ENCODE results near the gene SNCG. TPM values are rescaled to one million over a fixed set of nuclear protein-coding genes. Genes with fewer than 3 reads are reported as not detected.
A peak's percentile ranks its signal among the peaks of the same experiment; 100 is the strongest.
"Not testable (repeated sequence)": the region's sequence is repeated elsewhere in the genome, so short reads cannot be mapped to it uniquely, and the experiment has no call there.

SNCG gene
- total and polyA plus RNA-seq, 2 donors, result 27.5 to 69.4 TPM

DNA sequence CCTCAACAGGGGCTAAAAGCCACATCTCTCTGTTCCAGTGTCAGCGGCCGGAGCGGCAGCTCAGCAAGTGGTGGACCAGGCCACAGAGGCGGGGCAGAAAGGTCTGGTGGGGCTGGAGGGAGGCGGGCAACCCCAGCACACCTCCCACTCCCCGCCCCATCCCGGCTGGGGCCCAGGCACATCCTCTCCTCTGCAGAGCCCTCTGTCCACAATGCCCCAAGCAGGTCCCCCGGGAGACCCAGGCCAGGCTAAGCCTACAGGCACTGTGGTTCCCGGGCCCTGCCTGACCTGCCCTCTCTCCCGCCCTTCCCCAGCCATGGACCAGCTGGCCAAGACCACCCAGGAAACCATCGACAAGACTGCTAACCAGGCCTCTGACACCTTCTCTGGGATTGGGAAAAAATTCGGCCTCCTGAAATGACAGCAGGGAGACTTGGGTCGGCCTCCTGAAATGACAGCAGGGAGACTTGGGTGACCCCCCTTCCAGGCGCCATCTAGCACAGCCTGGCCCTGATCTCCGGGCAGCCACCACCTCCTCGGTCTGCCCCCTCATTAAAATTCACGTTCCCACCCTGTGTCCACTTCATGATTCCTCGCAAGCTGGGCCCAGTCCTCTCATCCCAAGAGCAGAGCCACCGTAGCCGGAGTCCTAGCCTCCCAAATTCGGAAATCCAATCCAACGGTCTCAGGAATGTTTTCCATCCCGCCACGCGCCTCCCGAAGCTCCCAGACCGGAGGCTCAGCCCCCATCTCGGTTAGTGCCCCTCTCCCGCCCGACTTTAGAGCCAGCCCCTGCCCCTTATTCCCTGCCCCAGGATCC is 12.0 kb downstream of the SNCG start:
- peaks cover 6 to 50% of the 10 kb centered on the region in 2 donors for H3K4me1 ChIP-seq (ENCODE audit: control insufficient read depth in 2 of 2, insufficient read depth in 2 of 2, low read length in 2 of 2)
- peak overlapping the region; percentile 53 to 85 for H3K27ac ChIP-seq (ENCODE audit: low read depth in 1 of 2, low read length in 1 of 2)
- no peaks in the 10 kb centered on the region for H3K36me3 ChIP-seq (ENCODE audit: control insufficient read depth in 2 of 2, insufficient read depth in 2 of 2, low read length in 1 of 2)
- 60% methylated on average over 30 of the region's 30 CpGs for WGBS
- H3K9me3 ChIP-seq (ENCODE audit: control insufficient read depth in 2 of 2, insufficient read depth in 1 of 2, low read length in 1 of 2), result no peaks in the 10 kb centered on the region
- no peak for DNase-seq (ENCODE audit: low read depth in 6 of 9, low spot score in 9 of 9)
- H3K4me3 ChIP-seq (ENCODE audit: low read length in 2 of 2), result peak overlapping the region; percentile 69 to 70
- H3K27me3 ChIP-seq (ENCODE audit: control insufficient read depth in 2 of 2, insufficient read depth in 1 of 2, low read length in 1 of 2), result peaks cover 31 to 63% of the 10 kb centered on the region in 2 donors

DNA sequence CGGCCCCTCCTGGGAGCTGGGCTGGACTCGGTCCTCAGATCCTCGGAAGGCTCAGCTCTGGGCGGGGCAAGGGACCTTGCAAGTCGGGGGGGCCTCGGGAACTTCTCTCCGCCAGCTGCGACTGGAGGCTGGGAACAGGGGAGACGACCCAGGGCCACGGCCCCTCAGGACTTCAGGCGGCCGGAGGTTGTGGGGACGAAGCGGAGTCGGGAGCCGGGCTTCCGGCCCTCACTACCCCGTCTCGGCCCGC is 12.5 kb downstream of the SNCG start:
- Histone ChIP-seq H3K36me3 (ENCODE audit: control insufficient read depth in 2 of 2, insufficient read depth in 2 of 2, low read length in 1 of 2) (no peaks in the 10 kb centered on the region), H3K27ac (ENCODE audit: low read depth in 1 of 2, low read length in 1 of 2) (peak overlapping the region; percentile 53 to 85), H3K4me3 (ENCODE audit: low read length in 2 of 2) (peak overlapping the region; percentile 69 to 70), H3K27me3 (ENCODE audit: control insufficient read depth in 2 of 2, insufficient read depth in 1 of 2, low read length in 1 of 2) (peaks cover 31 to 63% of the 10 kb centered on the region in 2 donors), H3K9me3 (ENCODE audit: control insufficient read depth in 2 of 2, insufficient read depth in 1 of 2, low read length in 1 of 2) (no peaks in the 10 kb centered on the region), H3K4me1 (ENCODE audit: control insufficient read depth in 2 of 2, insufficient read depth in 2 of 2, low read length in 2 of 2) (peaks cover 6 to 46% of the 10 kb centered on the region in 2 donors)
- WGBS, result under 1% methylated on average over 20 of the region's 20 CpGs
- DNase-seq (ENCODE audit: low read depth in 6 of 9, low spot score in 9 of 9), result peak in 1 of 9 donors; percentile 33

DNA sequence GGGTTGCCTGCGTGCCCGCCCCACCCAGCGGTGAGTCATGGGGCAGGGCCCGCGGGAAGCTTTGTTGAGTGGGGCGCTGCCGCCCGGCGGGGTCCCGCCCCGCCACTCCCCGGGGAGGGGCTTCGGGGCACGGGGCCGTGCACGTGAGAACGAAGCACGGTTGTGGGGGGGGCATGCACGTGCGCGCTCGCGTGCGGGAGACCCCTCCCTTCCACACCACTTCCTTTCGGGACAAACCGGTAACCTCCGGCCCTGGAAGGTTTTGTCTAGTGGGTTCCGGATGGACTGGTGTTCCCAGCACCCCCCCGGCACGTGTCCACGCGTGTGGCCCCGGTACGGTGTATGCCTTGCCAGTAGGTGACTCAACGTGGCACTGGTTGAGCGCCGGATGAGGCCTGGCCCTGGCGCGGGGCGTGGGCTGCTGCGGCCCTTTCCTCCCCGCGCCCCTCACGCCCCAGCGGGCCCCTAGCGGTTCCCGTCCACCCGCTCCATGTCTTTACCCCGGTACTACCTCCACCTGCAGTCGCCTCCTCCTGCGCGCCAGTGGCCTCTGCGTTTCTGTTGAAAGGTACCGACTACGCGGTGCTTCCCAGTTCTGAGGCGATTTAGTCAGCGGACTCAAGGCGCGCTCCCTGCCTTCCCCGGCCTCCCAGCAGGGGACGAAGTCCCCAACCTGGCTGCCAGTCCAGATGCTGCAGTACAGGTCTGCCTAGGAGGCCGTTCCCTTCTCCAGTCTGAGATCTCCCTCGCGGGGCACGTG is 13.0 kb downstream of the SNCG start:
- Histone ChIP-seq H3K9me3 (ENCODE audit: control insufficient read depth in 2 of 2, insufficient read depth in 1 of 2, low read length in 1 of 2) (no peaks in the 10 kb centered on the region), H3K4me3 (ENCODE audit: low read length in 2 of 2) (peak overlapping the region; percentile 69 to 70), H3K27ac (ENCODE audit: low read depth in 1 of 2, low read length in 1 of 2) (peak overlapping the region in 1 of 2 donors; percentile 85), H3K27me3 (ENCODE audit: control insufficient read depth in 2 of 2, insufficient read depth in 1 of 2, low read length in 1 of 2) (peaks cover 31 to 63% of the 10 kb centered on the region in 2 donors), H3K36me3 (ENCODE audit: control insufficient read depth in 2 of 2, insufficient read depth in 2 of 2, low read length in 1 of 2) (no peaks in the 10 kb centered on the region), H3K4me1 (ENCODE audit: control insufficient read depth in 2 of 2, insufficient read depth in 2 of 2, low read length in 2 of 2) (peaks cover 6 to 41% of the 10 kb centered on the region in 2 donors)
- DNase-seq (ENCODE audit: low read depth in 6 of 9, low spot score in 9 of 9), result peak; percentile 43 to 92 (median 77)
- WGBS, result 6% methylated on average over 66 of the region's 66 CpGs

DNA sequence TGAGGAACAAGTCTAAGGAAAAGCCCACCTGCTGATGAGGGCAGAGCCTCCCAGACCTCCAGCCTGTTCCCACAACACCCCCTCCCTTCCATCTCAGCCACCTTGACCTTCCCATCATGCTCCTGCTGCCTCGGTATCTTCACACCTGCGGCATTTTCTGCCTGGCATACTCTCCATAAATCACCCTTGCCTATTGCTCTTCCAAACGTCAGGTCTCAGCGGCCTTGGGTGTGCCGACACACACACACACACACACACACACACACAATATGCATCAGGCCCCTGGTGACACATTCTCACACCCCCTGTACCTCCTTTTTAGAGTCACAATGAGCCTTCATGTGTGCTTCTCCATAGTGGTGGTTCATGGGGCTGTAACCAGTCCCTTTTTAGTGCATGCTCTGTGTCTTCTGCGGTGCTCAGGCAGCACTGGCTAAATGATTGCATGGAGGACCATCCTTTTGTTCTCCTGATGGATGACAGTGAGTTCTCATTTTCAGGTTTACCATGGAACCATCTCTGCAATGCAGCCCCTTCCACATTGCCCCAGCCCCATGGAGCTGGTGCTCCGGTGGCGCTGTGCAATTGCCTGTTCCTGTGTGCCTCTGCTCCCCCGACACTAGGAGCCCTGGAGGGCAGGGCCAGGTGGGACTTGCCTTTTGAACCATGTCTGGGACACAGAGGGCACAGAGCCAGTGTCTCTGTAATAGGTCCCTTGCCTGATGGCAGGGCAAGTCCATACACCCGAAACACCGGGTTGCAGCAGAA is 14.4 kb downstream of the SNCG start:
- Histone ChIP-seq H3K36me3 (ENCODE audit: control insufficient read depth in 2 of 2, insufficient read depth in 2 of 2, low read length in 1 of 2) (no peaks in the 10 kb centered on the region), H3K4me1 (ENCODE audit: control insufficient read depth in 2 of 2, insufficient read depth in 2 of 2, low read length in 2 of 2) (peaks cover 6 to 33% of the 10 kb centered on the region in 2 donors), H3K4me3 (ENCODE audit: low read length in 2 of 2) (no peak overlapping the region), H3K27me3 (ENCODE audit: control insufficient read depth in 2 of 2, insufficient read depth in 1 of 2, low read length in 1 of 2) (peaks cover 27 to 50% of the 10 kb centered on the region in 2 donors), H3K9me3 (ENCODE audit: control insufficient read depth in 2 of 2, insufficient read depth in 1 of 2, low read length in 1 of 2) (no peaks in the 10 kb centered on the region), H3K27ac (ENCODE audit: low read depth in 1 of 2, low read length in 1 of 2) (no peak overlapping the region)
- whole genome bisulfite sequencing, result 95% methylated on average over 11 of the region's 11 CpGs
- DNase-seq (ENCODE audit: low read depth in 6 of 9, low spot score in 9 of 9), result no peak

DNA sequence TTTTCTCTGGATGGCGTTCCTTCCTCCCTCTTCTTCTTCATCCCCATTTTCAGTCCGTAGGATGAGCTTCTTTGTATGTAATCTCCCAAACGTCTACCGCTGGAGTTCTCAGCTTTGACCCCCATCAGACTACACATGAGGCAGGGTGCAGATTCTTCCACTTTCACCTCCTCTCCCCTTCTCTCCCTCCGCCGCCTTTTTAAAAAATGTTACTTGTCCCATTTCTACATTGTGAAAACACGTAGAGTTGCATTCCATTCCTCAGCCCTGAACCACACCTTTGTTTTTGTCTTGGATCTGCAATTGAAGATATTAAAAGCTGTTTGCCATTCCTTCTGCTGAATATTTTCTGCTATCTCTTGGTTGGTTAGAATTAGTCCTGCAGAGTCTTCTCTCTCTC is 16.1 kb downstream of the SNCG start:
- 91% methylated on average over 7 of the region's 7 CpGs for WGBS
- Histone ChIP-seq H3K27me3 (ENCODE audit: control insufficient read depth in 2 of 2, insufficient read depth in 1 of 2, low read length in 1 of 2) (peaks cover 12 to 34% of the 10 kb centered on the region in 2 donors), H3K9me3 (ENCODE audit: control insufficient read depth in 2 of 2, insufficient read depth in 1 of 2, low read length in 1 of 2) (no peaks in the 10 kb centered on the region), H3K4me1 (ENCODE audit: control insufficient read depth in 2 of 2, insufficient read depth in 2 of 2, low read length in 2 of 2) (peaks cover 6 to 20% of the 10 kb centered on the region in 2 donors), H3K36me3 (ENCODE audit: control insufficient read depth in 2 of 2, insufficient read depth in 2 of 2, low read length in 1 of 2) (no peaks in the 10 kb centered on the region), H3K27ac (ENCODE audit: low read depth in 1 of 2, low read length in 1 of 2) (peak overlapping the region in 1 of 2 donors; percentile 31), H3K4me3 (ENCODE audit: low read length in 2 of 2) (no peak overlapping the region)
- DNase-seq (ENCODE audit: low read depth in 6 of 9, low spot score in 9 of 9), result no peak

DNA sequence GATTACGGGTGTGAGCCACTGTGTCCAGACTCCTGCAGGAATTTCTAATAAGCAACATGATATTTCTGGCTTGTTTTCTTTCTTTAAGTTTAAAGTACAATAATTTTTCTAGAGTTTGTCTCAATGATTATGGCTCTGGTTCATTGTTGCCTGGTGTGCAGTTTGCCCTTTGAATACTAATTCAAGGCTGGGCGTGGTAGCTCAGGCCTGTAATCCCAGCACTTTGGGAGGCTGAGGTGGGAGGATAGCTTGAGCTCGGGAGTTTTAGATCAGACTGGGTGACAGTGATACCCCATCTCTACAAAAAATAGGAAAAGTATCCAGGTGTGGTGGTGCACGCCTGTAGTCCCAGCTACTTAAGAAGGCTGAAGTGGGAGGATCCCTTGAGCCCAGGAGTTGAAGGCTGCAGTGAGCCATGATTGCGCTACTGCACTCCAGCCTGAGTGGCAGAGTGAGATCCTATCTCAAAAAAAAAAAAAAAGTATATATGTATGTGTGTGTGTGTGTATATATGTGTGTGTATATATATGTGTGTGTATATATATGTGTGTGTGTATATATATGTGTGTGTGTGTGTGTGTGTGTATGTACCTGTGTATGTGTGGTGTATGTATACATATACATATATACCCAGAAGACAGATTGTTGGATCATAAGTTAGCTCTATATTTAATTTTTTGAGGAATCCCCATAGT is 18.1 kb downstream of the SNCG start:
- Histone ChIP-seq H3K4me3 (ENCODE audit: low read length in 2 of 2) (no peak overlapping the region), H3K9me3 (ENCODE audit: control insufficient read depth in 2 of 2, insufficient read depth in 1 of 2, low read length in 1 of 2) (no peaks in the 10 kb centered on the region), H3K27me3 (ENCODE audit: control insufficient read depth in 2 of 2, insufficient read depth in 1 of 2, low read length in 1 of 2) (peaks cover 3 to 19% of the 10 kb centered on the region in 2 donors), H3K4me1 (ENCODE audit: control insufficient read depth in 2 of 2, insufficient read depth in 2 of 2, low read length in 2 of 2) (peaks cover 0 to 6% of the 10 kb centered on the region in 2 donors), H3K36me3 (ENCODE audit: control insufficient read depth in 2 of 2, insufficient read depth in 2 of 2, low read length in 1 of 2) (no peaks in the 10 kb centered on the region), H3K27ac (ENCODE audit: low read depth in 1 of 2, low read length in 1 of 2) (no peak overlapping the region)
- WGBS, result 88% methylated on average over 5 of the region's 5 CpGs
- no peak for DNase-seq (ENCODE audit: low read depth in 6 of 9, low spot score in 9 of 9)

DNA sequence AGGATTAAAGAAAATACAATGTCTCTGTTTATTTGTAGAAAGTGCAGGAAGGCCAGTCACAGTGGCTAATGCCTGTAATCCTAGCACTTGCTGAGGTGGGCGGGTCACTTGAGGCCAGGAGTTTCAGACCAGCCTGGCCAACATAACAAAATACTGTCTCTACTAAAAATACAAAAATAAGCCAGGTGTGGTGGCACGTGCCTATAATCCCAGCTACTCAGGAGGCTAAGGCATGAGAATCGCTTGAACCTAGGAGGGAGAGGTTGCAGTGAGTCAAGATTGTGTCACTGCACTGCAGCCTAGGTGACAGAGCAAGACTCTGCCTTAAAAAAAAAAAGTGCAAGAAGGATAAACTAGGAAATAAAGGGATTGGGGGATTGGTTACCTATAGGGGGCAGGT is 20.1 kb downstream of the SNCG start:
- not testable (repeated sequence) for DNase-seq (ENCODE audit: low read depth in 6 of 9, low spot score in 9 of 9); H3K4me3 ChIP-seq (ENCODE audit: low read length in 2 of 2); H3K4me1 ChIP-seq (ENCODE audit: control insufficient read depth in 2 of 2, insufficient read depth in 2 of 2, low read length in 2 of 2); H3K9me3 ChIP-seq (ENCODE audit: control insufficient read depth in 2 of 2, insufficient read depth in 1 of 2, low read length in 1 of 2); H3K27me3 ChIP-seq (ENCODE audit: control insufficient read depth in 2 of 2, insufficient read depth in 1 of 2, low read length in 1 of 2); H3K27ac ChIP-seq (ENCODE audit: low read depth in 1 of 2, low read length in 1 of 2); H3K36me3 ChIP-seq (ENCODE audit: control insufficient read depth in 2 of 2, insufficient read depth in 2 of 2, low read length in 1 of 2)
- WGBS, result 96% methylated on average over 3 of the region's 3 CpGs

DNA sequence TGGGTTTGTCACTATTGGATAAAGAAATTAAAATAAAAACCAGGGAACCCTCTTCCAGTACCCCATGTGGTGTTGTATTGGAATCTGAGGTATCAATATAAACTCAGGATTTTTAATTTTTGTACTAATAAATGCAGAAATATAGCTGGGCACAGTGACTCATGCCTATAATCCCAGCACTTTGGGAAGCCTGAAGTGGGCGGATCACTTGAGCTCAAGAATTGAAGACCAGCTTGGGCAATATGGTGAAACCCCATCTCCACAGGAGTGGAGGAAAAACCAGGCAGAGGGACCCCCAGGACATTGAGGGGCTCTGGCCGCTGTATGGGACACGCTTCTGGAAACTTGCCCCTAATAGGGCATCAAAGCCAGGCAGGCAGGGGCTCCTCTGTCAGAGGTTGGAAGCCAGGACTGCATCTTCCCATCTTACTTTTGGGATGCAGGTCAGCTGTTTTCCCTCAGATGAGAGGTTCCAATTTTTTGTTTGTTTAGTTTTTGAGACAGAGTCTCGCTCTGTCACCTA is 21.0 kb downstream of the SNCG start:
- H3K27me3 ChIP-seq (ENCODE audit: control insufficient read depth in 2 of 2, insufficient read depth in 1 of 2, low read length in 1 of 2), result peaks cover 0 to 5% of the 10 kb centered on the region in 2 donors
- no peak for DNase-seq (ENCODE audit: low read depth in 6 of 9, low spot score in 9 of 9)
- H3K9me3 ChIP-seq (ENCODE audit: control insufficient read depth in 2 of 2, insufficient read depth in 1 of 2, low read length in 1 of 2), result no peaks in the 10 kb centered on the region
- no peak overlapping the region for H3K4me3 ChIP-seq (ENCODE audit: low read length in 2 of 2)
- H3K36me3 ChIP-seq (ENCODE audit: control insufficient read depth in 2 of 2, insufficient read depth in 2 of 2, low read length in 1 of 2), result no peaks in the 10 kb centered on the region
- 97% methylated on average over 4 of the region's 4 CpGs for WGBS
- H3K27ac ChIP-seq (ENCODE audit: low read depth in 1 of 2, low read length in 1 of 2), result no peak overlapping the region
- no peaks in the 10 kb centered on the region for H3K4me1 ChIP-seq (ENCODE audit: control insufficient read depth in 2 of 2, insufficient read depth in 2 of 2, low read length in 2 of 2)
